GM23248 (cell line): ENCODE measurements around the gene CHTF18. TPM values are rescaled to one million over a fixed set of nuclear protein-coding genes. Genes with fewer than 3 reads are reported as not detected.
A peak's percentile ranks its signal among the peaks of the same experiment; 100 is the strongest.

Experiments
- DNase-seq: peaks from one replicate; pipeline ENCODE4 v3.0.0-alpha.2; 2015
- H2AFZ ChIP-seq: fragments of 200-600 bp; sonication (generic); 2 replicates; pipeline ENCODE4 v1.6.1; 2016; ENCODE audit warnings: antibody characterized with exemption
- H3F3A ChIP-seq: fragments of 200-600 bp; sonication (generic); 2 replicates; pipeline ENCODE4 v1.6.1; 2016; ENCODE audit warnings: mild to moderate bottlenecking, antibody characterized with exemption, mixed run types; ENCODE audit not compliant: insufficient read depth
- H3K27ac ChIP-seq: fragments of 200-600 bp; sonication (generic); 2 replicates; pipeline ENCODE4 v1.5.1; 2016; ENCODE audit warnings: mild to moderate bottlenecking
- H3K27me3 ChIP-seq: fragments of 200-600 bp; sonication (generic); replicated peaks from 2 replicates; pipeline ENCODE4 v1.6.1; 2016; ENCODE audit warnings: mild to moderate bottlenecking; ENCODE audit not compliant: insufficient read depth
- H3K36me3 ChIP-seq: fragments of 200-600 bp; sonication (generic); 2 replicates; pipeline ENCODE4 v1.6.1; 2016; ENCODE audit warnings: low read depth, mild to moderate bottlenecking
- H3K4me1 ChIP-seq: fragments of 200-600 bp; sonication (generic); 2 replicates; pipeline ENCODE4 v1.6.1; 2016; ENCODE audit warnings: mild to moderate bottlenecking; ENCODE audit not compliant: insufficient read depth
- H3K4me2 ChIP-seq: fragments of 200-600 bp; sonication (generic); one replicate; pipeline ENCODE4 v1.6.1; 2016; ENCODE audit warnings: mild to moderate bottlenecking; ENCODE audit not compliant: unreplicated experiment
- H3K4me3 ChIP-seq: fragments of 200-600 bp; sonication (generic); 2 replicates; pipeline ENCODE4 v1.5.1; 2016; ENCODE audit warnings: mild to moderate bottlenecking
- H3K79me2 ChIP-seq: fragments of 200-600 bp; sonication (generic); 2 replicates; pipeline ENCODE4 v1.6.1; 2016; ENCODE audit warnings: mild to moderate bottlenecking; ENCODE audit not compliant: insufficient read depth
- H3K9ac ChIP-seq: fragments of 200-600 bp; sonication (generic); 2 replicates; pipeline ENCODE4 v1.6.1; 2016; ENCODE audit warnings: mild to moderate bottlenecking
- H3K9me2 ChIP-seq: fragments of 200-600 bp; sonication (generic); 2 replicates; pipeline ENCODE4 v1.6.1; 2016; ENCODE audit warnings: mixed run types, mild to moderate bottlenecking, moderate library complexity; ENCODE audit not compliant: insufficient read depth
- H3K9me3 ChIP-seq: fragments of 200-600 bp; sonication (generic); one replicate; pipeline ENCODE4 v1.6.1; 2017; ENCODE audit warnings: low read depth
- H4K20me1 ChIP-seq: fragments of 200-600 bp; sonication (generic); 2 replicates; pipeline ENCODE4 v1.6.0; 2016; ENCODE audit not compliant: insufficient read depth
- EZH2 ChIP-seq: fragments of 200-600 bp; sonication (generic); IDR thresholded peaks from 2 replicates; pipeline ENCODE4 v1.6.1; 2018; ENCODE audit warnings: antibody characterized with exemption, mild to moderate bottlenecking; ENCODE audit not compliant: insufficient read depth, poor library complexity, severe bottlenecking
- EZH2phosphoT487 ChIP-seq: fragments of 200-600 bp; sonication (generic); IDR thresholded peaks from 2 replicates; pipeline ENCODE4 v1.6.1; 2018; ENCODE audit warnings: antibody characterized with exemption, moderate library complexity, mild to moderate bottlenecking, low read depth; ENCODE audit not compliant: insufficient read depth
- WGBS, 2 experiments: methylation state at CpG; one replicate each; pipeline ENCODE4 v1.1.6; 2015 to 2017; ENCODE audit warnings: low lambda C conversion rate in 2 of 2, low coverage in 1 of 2; ENCODE audit errors: missing lambda C conversion rate in 2 of 2; 5-methylcytosine and 5-hydroxymethylcytosine counted together
- in situ Hi-C: fragments of 300-500 bp; cut with MboI; formaldehyde crosslinking; loops from 2 replicates; pipeline ENCODE4 v1.15.0; 2020
- polyA plus RNA-seq: library from polyadenylated mRNA; unstranded; fragments of >200 nt; fragmentation: Nextera tagmentation; extraction: Ambion mirVana; gene quantifications from 2 replicates; pipeline ENCODE4 v1.2.1, GENCODE V29; 2016
- total RNA-seq: library from RNA; depleted of rRNA; stranded (reverse); fragments of >200 nt; shearing (Covaris generic); gene quantifications from 2 replicates; pipeline ENCODE4 v1.2.3, GENCODE V29; 2014

The CHTF18 gene
- total and polyA plus RNA-seq, 2 experiments from 2014 or later: 8.8 to 13.1 TPM

DNA sequence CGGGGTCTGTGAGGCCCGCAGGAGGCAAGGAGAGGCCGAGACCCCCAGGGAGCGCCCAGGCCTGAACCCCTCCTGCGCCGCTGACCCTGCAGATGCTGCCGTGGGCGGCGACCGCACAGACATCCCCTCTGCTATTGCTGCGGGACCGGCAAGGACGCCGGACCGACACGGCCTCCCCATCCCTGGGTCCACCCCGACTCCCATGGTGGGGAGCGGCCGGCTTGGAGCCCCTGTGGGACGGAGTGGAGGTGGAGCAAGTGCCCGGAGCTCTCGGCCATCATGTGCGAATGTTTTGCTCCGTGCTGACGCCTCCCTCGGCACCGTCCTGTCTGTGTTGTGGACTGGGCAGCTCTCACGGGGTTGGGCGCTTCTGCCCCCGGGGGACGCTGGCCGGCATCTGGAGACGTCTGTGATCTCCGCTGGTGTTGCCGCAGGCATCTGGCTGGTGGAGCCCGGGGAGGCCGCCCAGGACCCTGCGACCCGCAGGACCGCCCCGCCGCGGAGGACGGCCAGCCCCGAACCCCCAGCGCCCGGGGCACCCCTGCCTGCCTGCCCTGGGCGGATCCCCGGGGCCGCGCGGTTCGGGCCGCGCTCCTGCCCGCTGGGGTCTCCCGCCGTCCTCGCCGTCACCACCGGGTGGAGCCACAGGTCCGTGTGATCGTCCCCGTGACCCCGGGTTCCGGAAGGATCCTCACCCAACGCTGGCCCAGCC, 24.9 kb downstream of the CHTF18 start:
- H3K9me2 ChIP-seq: no peaks in the 10 kb centered on the region
- 7% methylated on average over 48 to 57 of the region's 67 CpGs for WGBS, 2 experiments
- peak overlapping the region; percentile 71 for H3K4me3 ChIP-seq
- peaks cover 25% of the 10 kb centered on the region for H3K4me1 ChIP-seq
- no peak overlapping the region for H3K27ac ChIP-seq
- peaks cover 16% of the 10 kb centered on the region; the same call in 1 of the 2 replicates for H3K79me2 ChIP-seq
- peak; percentile 72 for DNase-seq
- no peaks in the 10 kb centered on the region for H3K36me3 ChIP-seq
- H4K20me1 ChIP-seq: no peaks in the 10 kb centered on the region
- TF ChIP-seq EZH2phosphoT487: no peak
- no peak for TF ChIP-seq EZH2
- peaks cover 14% of the 10 kb centered on the region; the same call in 1 of the 2 replicates for H3K27me3 ChIP-seq
- H3F3A ChIP-seq: 0 out of 2 replicates have a peak, but pooled peaks cover 5% of the 10 kb centered on the region
- peak overlapping the region; percentile 84 for H2AFZ ChIP-seq
- in situ Hi-C loops: loop anchor here (25.0 kb wide), 1 partner anchor 249 kb away; the partner anchor contains the start of gene SSTR5
- no peaks in the 10 kb centered on the region for H3K9me3 ChIP-seq
- H3K9ac ChIP-seq: peak overlapping the region; percentile 69
- peak overlapping the region; percentile 84 for H3K4me2 ChIP-seq

DNA sequence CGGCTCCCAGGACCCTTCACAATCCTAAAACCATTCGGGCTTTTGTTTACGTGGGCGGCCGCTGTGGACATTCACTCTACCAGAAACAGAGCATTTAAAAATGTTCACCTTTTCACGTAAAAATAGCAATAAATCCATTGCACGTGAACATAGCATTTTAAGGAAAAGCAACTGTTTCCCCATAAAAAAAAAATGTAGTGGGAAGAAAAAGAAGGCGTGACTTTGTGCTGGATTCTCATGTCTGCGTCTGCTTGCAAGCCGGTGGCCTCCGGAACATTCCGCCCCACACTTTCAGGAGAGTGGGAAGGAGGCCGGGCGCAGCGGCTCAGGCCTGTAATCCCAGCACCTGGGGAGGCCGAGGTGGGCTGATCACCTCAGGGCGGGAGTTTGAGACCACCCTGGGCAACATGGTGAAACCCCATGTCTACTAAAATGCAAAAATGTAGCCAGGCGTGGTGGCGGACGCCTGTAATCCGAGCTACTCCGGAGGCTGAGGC, 25.5 kb downstream of the CHTF18 start:
- Histone ChIP-seq H3K27ac (no peak overlapping the region), H3F3A (0 out of 2 replicates have a peak, but pooled peaks cover 5% of the 10 kb centered on the region), H3K27me3 (peaks cover 17% of the 10 kb centered on the region; the same call in 1 of the 2 replicates), H3K9ac (peak overlapping the region; percentile 69), H3K4me2 (peak overlapping the region; percentile 84), H4K20me1 (no peaks in the 10 kb centered on the region), H3K4me3 (peak overlapping the region; percentile 71), H2AFZ (peak overlapping the region; percentile 84), H3K79me2 (peaks cover 10% of the 10 kb centered on the region; the same call in 1 of the 2 replicates), H3K9me3 (no peaks in the 10 kb centered on the region), H3K4me1 (peaks cover 22% of the 10 kb centered on the region), H3K9me2 (no peaks in the 10 kb centered on the region), H3K36me3 (no peaks in the 10 kb centered on the region)
- TF ChIP-seq EZH2 (no peak), EZH2phosphoT487 (no peak)
- WGBS, 2 experiments: 36 to 42% methylated on average over 22 of the region's 22 CpGs
- in situ Hi-C loops: loop anchor here (25.0 kb wide), 1 partner anchor 248 kb away; the partner anchor contains the start of gene SSTR5
- no peak for DNase-seq

DNA sequence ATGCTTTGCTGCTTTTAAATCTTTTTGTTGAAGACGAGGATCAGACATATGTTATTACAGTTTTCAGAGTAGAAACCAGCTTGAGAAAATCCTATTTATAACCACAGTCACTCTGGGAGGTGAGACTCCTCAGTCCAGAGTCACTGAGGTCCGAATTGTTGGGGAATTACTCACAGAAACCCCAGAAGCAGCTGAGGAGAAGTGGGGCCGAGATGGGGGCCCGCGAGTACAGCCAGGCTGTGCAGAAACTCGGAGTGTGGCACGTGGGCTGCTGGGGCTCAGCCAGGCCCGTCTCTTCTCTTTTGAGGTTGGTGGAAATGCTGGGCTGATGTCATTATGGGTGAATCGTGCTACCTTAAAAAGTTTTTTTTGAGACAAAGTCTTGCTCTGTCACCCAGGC, 26.6 kb downstream of the CHTF18 start:
- Histone ChIP-seq H3K4me3 (no peak overlapping the region), H3K9ac (peak overlapping the region; percentile 6; the same call in 1 of the 2 replicates), H4K20me1 (no peaks in the 10 kb centered on the region), H3K36me3 (no peaks in the 10 kb centered on the region), H3K79me2 (peaks cover 1% of the 10 kb centered on the region; the same call in 1 of the 2 replicates), H3K9me3 (no peaks in the 10 kb centered on the region), H3K4me1 (peaks cover 22% of the 10 kb centered on the region), H3F3A (0 out of 2 replicates have a peak, but pooled peaks cover 5% of the 10 kb centered on the region), H3K4me2 (peak overlapping the region; percentile 24), H3K27me3 (peaks cover 17% of the 10 kb centered on the region; the same call in 1 of the 2 replicates), H3K27ac (0 out of 2 replicates have a peak overlapping the region, but pooled peaks have one; percentile 38), H2AFZ (no peak overlapping the region), H3K9me2 (no peaks in the 10 kb centered on the region)
- TF ChIP-seq EZH2 (no peak), EZH2phosphoT487 (no peak)
- 18 to 30% methylated on average over 9 of the region's 9 CpGs for whole genome bisulfite sequencing, 2 experiments
- in situ Hi-C loops: loop anchor here (25.0 kb wide), 1 partner anchor 247 kb away; the partner anchor contains the start of gene SSTR5
- DNase-seq: peak; percentile 76

DNA sequence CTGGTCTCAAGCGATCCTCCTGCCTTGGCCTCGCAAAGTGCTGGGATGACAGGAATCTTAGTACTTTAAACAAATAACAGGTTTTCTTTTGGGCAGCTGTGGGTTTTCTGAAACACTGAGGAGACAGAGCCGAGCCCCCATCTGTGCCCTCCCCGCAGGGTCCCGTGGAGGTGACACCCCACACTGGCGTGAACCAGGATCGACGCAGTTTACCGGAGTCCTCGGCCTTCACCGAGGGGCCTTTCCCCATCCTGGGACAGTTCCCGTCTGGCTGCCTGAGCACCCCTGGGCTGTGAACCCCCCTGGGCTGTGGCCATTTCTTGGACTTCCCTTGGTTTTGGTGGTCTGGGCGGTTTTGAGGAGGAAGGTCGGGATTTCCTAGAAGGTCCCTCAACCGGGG, 27.4 kb downstream of the CHTF18 start:
- H3K36me3 ChIP-seq: no peaks in the 10 kb centered on the region
- H3K4me2 ChIP-seq: no peak overlapping the region
- no peak overlapping the region for H3K9ac ChIP-seq
- no peaks in the 10 kb centered on the region for H4K20me1 ChIP-seq
- in situ Hi-C loops: loop anchor here (25.0 kb wide), 1 partner anchor 246 kb away; the partner anchor contains the start of gene SSTR5
- no peaks in the 10 kb centered on the region for H3K9me2 ChIP-seq
- H3K9me3 ChIP-seq: no peaks in the 10 kb centered on the region
- TF ChIP-seq EZH2phosphoT487: no peak
- TF ChIP-seq EZH2: no peak
- 91 to 93% methylated on average over 14 to 15 of the region's 15 CpGs for WGBS, 2 experiments
- H3F3A ChIP-seq: 0 out of 2 replicates have a peak, but pooled peaks cover 5% of the 10 kb centered on the region
- no peaks in the 10 kb centered on the region for H3K79me2 ChIP-seq
- DNase-seq: no peak
- H3K4me1 ChIP-seq: peaks cover 22% of the 10 kb centered on the region
- H3K27ac ChIP-seq: no peak overlapping the region
- H3K4me3 ChIP-seq: no peak overlapping the region
- H3K27me3 ChIP-seq: peaks cover 17% of the 10 kb centered on the region; the same call in 1 of the 2 replicates
- H2AFZ ChIP-seq: no peak overlapping the region
